ENCODE results near the gene HNRNPA1. TPM values are rescaled to one million over a fixed set of nuclear protein-coding genes. Genes with fewer than 3 reads are reported as not detected.
"Not testable (repeated sequence)": the region's sequence is repeated elsewhere in the genome, so short reads cannot be mapped to it uniquely, and the experiment has no call there.

Gene HNRNPA1
- polyA plus RNA-seq, 3 donors, result 3,268 to 3,632 (median 3,494) TPM

DNA sequence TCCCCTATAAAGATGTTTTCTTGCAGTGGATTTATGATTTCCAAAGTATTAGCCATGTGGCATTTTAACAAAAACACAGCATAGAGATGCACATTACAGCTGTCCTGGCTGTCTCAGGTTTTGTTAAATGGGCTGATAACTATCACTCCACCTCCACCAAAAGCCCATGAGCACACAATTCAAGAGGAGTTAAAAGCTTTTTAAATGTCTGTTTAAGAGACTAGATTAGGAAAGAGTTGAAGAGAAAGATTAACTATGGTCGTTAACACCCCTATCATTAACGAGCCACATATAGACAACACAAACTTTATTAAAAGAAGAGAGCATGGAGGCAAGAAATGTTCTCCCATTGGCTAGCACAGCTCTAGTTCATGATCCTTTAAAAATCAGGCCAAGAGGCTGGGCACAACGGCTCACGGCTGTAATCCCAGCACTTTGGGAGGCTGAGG is 15.1 kb upstream of the HNRNPA1 start:
- DNase-seq, result no peak

DNA sequence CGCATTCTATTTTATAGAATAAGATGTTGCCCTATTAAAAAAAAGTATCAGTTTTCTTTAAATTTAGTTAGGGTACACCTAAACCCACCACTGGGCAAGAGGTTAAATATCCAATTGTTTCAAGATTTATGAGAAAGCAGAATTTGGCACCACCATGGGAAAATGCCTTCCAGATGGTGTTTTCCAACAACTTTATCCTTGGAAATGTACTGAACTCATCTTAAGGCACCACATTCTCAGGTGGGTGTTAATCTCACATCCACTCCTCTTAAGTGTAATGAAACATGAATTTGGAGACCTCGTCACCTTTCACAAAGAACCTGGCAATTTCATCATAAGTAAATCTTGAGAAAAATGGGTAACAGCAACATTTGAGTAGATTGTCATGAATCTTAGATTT is 13.7 kb upstream of the HNRNPA1 start:
- DNase-seq, result no peak

DNA sequence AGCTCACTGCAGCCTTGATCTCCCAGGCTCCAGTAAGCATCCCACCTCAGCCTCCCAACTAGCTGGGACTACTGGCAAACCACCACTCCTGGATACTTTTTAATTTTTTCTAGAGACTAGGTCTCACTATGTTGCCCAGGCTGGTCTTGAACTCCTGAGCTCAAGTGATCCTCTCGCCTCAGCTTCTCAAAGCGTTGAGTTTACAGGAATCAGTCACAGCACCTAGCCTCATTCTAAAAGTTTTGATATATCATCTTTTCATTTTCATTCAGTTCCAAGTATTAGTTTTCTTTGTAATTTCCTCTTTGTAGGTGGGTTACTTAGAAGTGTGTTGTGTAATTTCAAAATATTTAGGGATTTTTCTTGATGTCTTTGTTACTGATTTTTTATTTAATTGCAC is 10.2 kb upstream of the HNRNPA1 start:
- no peak for DNase-seq

DNA sequence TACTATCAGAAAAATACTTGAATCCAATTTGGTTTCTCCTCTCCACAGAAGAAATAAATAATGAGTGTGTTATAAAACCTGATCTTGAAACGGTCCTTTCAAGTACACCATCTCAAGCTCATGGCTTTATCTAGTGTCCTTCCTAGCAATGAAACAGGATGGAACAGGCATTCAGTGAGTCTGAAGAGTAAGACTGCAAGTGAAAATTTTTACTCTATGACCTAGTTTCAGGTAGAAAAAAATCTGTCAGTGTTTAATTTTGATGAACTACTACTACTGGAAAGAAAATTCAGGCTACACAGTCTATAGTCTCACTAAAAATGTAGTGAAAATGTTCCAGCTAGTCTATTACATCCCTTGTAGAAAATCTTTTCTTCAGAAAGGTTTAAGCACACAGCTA is 8.3 kb upstream of the HNRNPA1 start:
- DNase-seq, result no peak

DNA sequence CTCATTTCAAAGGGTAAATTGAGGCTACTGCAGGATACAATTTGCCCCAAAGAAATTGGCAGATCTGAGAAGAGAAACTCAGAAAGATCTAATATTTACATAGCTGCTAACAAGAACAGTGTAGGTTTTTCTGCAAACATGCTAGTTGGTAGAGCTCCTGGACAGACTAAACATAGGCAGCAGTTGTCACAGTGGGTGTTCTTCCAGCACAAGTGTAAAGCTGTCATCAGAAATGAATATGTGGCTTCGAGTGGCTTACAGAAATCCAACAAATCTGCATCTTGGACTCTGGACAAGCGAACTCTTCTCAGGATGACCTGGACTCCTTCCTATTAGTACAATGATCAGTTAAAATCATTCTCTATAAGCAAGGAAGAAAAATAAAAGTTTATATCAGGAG is 6.5 kb upstream of the HNRNPA1 start:
- no peak for DNase-seq

DNA sequence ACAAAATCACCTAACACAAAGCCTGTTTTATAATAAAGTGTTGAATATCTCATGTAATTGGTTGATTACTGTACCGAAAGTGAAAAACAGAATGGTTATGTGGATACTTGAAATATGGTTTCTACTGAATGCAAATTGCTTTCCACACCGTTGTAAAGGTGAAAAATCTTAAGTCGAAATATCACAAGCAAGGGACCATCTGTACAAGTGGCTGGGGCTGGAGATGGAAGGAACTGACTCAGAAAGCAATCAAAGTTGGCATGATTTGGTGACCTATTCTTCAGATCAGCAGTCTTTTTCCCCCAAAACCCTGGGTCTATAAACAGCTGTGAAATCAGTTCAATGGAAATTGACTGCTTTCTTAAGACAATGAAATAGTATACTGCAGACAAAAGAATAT is 4.2 kb upstream of the HNRNPA1 start:
- DNase-seq, result no peak

DNA sequence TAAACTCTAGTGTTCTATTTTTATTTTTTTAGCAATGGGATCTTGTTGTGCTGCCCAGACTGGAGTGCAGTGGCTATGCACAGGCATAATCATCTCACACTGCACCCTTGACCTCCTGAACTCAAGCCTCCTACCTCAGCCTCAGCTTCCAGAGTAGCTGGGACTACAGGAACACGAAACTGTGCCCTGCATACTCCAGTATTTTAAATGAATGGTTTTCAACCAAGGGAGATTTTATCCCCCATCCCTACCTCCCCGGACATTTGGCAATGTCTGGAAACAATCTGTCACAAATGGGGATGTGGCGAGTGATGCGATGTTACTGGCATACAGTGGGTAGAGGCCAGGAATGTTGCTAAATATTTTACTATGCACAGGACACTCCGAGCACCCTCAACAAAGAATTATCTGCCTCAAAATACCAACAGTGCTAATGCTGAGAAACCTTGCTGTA is 2.7 kb upstream of the HNRNPA1 start:
- no peak for DNase-seq

DNA sequence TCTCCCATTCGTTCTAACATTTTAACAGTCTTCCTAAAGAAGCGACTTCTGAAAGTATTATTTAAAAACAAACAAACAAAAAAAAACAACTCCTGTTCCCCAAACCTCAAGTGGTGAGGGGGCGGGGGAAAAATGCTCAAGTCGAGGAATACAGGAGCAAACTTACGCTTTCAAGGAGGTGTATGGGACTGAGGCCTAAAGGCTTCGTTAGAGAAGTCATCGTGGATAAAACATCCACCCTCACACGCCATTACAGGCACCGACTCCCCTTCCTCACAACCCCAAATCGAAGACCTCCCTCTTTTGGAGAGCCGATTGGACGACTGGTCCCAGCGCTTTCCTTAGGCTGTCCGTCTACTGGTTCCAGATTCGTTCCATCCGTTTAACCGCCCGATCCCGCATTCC is 1.3 kb upstream of the HNRNPA1 start:
- no peak for DNase-seq

DNA sequence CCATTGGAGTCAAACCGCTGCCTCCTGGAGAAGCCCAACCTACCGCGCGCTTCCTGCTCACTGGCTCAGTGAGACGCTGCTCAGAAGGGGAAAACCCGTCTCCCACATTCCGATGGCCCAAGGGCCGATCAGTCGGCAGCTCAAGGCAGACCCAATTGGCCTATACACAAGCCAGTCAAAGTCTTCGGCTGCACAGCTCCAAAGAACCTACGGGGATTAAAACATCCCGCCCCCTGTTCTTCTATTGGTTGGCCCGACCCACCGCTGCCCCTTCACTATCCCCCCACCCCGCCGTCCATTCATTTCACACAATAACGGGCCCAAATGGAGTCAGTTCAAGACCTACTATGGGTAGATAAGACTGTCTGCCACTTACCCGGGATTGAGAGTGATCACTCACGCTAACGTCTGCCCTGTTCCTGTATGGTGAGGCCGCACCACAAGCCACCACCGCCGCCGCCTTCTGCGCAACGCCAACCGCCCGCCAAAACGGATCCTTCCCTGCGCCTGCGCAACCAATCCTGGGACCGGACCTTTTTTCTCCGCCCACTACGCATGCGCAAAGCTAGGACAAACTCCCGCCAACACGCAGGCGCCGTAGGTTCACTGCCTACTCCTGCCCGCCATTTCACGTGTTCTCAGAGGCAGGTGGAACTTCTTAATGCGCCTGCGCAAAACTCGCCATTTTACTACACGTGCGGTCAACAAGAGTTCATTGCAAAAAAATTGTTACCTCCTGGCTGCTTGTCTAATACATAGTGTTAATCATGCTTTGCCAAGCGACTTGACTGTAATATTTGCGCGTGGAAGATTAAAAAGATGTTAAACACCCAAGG is 676 bp upstream of the HNRNPA1 start, which contains the start of gene CBX5:
TSS of gene CBX5 (minus strand) at position 491 of the 836 bp plus-strand sequence. CDS start 22,472 bp downstream, outside the sequence.
- DNase-seq, result peak; percentile 100

DNA sequence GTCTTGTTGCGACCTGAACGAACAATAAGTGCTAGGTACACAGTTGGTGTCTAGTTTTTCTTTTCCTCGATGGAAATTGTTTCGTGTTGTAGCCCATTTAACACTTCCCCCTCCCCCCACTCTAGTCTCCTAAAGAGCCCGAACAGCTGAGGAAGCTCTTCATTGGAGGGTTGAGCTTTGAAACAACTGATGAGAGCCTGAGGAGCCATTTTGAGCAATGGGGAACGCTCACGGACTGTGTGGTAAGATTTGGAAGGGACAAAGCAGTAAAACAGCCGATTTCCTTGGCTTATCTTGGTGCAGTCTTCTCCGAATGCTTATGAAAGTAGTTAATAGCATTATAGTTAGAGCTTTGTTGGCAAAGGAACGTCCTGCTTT is 724 bp downstream of the HNRNPA1 start:
- not testable (repeated sequence) for DNase-seq

DNA sequence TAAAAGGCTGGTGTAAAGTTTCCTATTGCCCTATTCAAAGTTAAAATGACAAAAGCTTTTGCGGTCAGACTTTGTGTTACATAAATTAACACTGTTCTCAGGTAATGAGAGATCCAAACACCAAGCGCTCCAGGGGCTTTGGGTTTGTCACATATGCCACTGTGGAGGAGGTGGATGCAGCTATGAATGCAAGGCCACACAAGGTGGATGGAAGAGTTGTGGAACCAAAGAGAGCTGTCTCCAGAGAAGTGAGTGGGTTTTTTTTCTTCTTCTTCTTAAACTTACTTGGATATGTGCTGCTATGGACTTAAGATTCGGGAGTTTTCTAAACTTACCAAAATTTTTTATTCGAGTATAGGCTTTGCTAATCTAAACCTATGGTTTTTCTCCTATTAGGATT is 1.2 kb downstream of the HNRNPA1 start:
- not testable (repeated sequence) for DNase-seq

DNA sequence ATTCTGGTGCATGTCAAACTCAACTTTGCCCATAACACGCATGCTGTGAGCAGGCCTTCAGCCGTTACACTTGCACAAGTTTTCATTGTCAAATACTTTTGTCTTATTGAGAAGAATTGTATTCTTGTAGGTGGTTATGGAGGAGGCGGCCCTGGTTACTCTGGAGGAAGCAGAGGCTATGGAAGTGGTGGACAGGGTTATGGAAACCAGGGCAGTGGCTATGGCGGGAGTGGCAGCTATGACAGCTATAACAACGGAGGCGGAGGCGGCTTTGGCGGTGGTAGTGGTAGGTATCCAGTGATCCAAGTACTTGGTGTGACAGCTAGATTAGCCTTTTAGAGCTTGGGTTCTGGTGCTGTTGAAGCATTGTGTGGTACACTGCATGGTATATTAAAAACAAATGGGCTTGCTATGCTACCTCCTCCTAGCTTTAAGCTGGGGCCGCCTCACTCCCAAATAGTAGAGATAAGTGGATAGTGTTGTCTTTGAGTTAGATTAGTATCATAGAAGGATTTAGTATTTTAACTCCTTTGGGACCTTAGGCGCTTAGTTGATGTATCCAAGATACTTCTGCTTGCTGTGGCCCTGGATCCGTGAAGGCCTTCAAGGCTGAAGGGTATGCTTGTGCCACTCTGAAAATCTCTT is 2.5 kb downstream of the HNRNPA1 start:
- no peak for DNase-seq

DNA sequence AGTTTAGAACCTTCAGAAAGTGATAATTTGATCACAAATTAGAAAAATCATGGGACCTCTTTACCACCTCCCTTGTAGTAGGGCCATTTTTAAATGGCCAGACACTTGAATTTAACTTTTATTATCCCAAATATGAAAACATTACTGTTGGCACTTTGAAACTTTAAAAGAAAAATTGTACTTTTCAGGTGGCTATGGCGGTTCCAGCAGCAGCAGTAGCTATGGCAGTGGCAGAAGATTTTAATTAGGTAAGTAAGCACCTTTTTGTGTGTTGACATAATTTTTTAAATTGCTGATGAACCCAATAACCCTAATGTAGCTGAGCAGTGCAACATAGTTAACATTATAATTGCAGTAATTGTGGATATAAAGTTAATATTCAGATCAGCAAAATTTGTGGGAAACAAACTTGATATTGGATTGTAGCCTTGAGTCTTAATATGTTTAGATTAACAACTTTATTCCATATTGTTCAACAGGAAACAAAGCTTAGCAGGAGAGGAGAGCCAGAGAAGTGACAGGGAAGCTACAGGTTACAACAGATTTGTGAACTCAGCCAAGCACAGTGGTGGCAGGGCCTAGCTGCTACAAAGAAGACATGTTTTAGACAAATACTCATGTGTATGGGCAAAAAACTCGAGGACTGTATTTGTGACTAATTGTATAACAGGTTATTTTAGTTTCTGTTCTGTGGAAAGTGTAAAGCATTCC is 3.7 kb downstream of the HNRNPA1 start:
- DNase-seq, result not testable (repeated sequence)

DNA sequence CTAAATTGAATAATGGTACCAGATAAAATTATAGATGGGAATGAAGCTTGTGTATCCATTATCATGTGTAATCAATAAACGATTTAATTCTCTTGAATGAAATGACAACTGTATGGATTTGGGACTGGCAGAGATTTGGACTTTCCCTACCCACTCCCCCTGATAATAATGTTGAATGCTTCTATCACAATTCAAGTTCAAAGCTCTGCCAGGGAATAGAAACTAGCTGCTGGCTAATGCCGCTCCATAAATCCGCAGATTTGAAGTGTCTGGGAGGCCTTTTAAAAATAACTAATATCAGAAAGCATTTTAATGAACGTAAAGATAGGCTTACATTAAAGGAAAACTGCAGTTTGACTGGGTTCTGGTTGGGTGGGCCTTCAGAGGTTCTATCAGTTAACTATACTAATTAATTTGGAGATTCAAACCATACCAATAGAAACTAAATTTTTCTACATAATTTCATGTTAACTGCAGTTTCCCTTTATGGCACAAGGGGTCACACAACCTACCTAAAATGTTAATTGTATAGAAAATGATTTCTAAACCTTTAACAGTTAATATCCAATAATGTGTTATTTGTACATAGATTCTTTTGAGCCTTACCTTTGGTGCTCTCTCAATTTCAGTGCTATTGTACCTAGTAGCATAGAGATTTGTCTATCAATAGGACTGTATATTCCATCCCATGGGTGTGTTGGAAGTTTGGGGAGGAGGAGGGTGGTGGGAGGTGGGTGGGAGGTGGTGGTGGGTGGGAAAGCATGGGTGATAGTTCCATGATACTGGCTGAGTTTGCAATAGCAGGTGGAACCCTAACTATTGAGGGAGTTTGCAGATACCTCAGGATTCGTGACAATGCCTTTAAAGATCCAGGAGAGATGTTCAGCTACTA is 4.9 kb downstream of the HNRNPA1 start:
- DNase-seq, result no peak

DNA sequence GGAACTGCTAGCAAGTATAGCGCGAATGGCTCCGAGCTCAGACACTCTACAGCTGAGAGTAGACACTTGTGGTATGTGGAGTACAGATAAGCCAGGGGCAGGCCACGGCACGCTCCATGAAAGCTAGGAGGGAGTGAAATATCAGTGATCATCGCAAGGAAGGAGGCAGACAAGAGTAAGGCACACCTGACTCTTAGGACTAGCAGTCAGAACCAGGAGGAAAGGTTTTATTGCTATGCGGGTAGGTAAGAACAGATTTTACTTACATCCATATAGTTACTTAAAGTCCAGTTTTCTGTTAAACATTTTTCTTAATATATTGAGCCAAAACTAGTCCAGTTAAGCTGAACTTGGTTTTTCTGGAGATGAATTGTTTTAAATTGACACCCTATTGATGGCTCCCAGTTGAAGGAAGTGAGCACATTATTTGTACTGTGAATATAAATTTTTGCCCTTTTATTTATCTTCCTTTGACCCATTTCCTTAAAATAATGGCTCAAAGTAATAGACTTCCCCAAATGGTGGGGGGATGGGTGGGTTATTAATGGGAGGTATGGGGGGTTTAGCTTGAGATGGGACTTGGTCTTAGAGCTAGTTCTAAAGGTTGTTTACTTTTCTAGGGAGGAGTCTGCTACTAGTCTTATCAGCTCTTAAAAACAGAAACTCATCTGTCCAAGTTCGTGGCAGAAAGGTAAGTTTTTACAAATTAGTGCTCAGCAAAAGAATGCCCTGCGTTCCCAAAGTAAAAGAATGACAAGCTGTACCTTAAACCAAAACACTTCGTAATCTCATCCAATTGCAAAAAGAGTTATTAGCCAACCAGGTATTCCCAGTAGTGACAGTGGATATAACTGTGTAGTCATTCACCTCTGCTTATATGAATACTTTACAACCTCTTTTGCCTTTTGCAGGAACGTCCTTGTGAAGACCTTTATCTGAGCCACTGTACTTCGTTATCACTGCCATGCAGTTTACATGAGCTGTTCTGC is 5.8 kb downstream of the HNRNPA1 start:
- no peak for DNase-seq

DNA sequence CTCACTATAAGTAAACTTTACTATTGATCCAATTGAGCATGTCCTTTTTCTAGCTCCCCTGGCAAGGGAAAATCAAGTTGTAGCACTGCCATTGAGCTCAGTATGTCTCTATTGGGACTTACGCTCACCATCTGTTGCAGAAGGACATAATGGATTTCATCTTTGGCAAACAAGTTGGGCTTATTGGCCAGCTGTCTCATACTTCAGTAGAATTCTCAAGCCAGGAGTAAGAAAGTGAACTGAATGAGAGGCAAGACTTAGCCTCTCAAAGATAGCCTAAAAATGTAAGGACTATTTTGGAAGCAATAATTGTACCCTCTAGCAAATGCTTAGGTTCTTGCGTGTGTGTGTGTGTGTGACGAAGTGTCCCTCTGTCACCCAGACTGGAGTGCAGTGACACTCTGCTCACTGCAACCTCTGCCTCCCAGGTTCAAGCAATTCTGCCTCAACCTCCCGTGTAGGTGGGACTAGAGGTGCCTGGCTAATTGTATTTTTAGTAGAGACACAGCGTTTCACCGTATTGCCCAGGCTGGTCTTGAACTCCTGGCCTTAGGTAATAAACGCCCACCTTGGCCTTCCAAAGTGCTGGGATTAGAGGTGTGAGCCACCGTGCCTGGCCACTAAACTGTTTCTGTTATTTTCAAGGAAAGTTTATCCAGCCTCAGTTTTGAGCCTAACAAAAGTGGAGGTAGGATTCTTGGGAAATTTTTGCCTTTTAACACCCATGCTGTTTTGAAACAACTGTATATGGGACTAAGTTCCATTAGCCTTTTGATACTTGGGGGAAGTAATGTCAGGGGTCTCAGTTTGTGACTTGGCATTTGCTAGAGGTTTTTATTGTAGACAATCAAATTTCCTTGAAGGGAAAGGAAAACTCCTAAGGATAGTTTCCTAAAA is 7.0 kb downstream of the HNRNPA1 start:
- no peak for DNase-seq

DNA sequence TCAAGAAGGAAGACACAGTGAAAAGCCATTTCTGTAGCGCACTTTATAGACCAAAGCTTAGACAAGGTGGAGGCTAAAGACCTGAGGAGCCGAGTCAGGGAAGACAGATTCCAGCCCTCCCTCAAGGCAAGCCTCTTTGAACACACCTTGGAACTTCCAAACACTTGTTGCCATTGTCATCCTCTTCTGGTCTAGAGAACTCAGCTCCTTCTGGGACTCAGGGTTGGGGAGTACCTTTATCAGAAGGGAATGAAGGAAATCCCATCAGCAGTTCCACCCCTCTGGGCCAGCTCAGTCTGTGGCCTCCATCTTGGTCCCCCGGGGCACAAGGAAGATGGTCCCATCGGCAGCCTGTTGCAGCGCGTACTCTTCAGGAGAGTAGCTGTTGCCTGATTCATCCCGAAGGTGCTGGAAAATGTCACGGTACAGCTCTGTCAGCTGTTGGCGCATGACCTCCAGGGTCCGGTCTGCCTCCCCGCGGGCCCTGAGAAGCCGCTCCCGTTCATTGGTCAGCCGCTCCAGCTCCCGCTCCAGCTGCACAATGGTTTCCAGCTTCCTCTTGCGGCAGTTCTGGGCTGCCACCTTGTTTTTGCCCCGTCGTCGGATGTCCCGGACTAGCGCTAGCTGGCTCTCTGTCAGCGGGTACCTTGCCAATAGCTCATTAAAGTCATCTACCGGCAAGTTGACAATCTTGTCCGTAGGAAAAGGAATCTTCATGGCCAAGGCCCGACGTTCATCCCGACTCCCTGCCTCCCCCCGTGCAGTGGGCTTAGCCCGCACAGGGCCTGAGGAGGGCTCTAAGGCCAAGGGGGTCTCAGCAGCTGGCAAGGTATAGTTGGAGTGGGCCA is 11.8 kb downstream of the HNRNPA1 start:
- no peak for DNase-seq

DNA sequence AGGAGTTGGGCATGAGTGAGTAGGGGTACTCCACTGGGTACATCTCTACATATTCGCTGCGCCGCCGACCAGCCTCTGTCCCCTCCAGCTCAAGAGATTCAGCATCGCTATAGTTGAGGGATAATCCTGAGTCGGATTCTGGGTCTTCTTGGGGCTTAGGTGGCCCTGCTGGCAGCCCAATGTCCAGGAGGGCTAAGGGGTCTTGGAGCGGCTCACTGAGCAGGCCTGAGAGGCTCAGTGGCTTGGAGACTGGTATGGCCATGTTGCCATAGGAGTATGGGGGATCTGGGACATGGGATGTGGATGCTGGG is 12.4 kb downstream of the HNRNPA1 start:
- DNase-seq, result no peak

All from renal pelvis (tissue), 4 donors.